Jurkat, Clone E6-1 (cell line): ENCODE measurements around the gene ITPRIPL2.

Experiments
- DNase-seq: peaks from one replicate; pipeline ENCODE4 v3.0.0-alpha.2; 2011; ENCODE audit warnings: low read depth, low spot score
- H3K4me3 ChIP-seq: 2 replicates; pipeline ENCODE4 v1.5.1; 2011; ENCODE audit warnings: mild to moderate bottlenecking, low read length, control low read depth, moderate library complexity

ITPRIPL2 gene

GRCh38 chr16:19092653-19093410, 20.9 kb upstream of the ITPRIPL2 start:
- DNase-seq, result no peak
- H3K4me3 ChIP-seq, result no peak overlapping the region

GRCh38 chr16:19093631-19094541, 19.9 kb upstream of the ITPRIPL2 start:
- no peak for DNase-seq
- no peak overlapping the region for H3K4me3 ChIP-seq

- no peak overlapping the region for H3K4me3 ChIP-seq
- peak; percentile 26 for DNase-seq
Measured at GRCh38 chr16:19094542-19095365, 19.0 kb upstream of the ITPRIPL2 start.

- no peak overlapping the region for H3K4me3 ChIP-seq
- no peak for DNase-seq
Measured at GRCh38 chr16:19095654-19096053, 18.1 kb upstream of the ITPRIPL2 start.

GRCh38 chr16:19098173-19098572, 15.6 kb upstream of the ITPRIPL2 start:
- no peak overlapping the region for H3K4me3 ChIP-seq
- DNase-seq, result no peak

- no peak for DNase-seq
- no peak overlapping the region for H3K4me3 ChIP-seq
Measured at GRCh38 chr16:19102187-19102872, 11.4 kb upstream of the ITPRIPL2 start.

- no peak for DNase-seq
Measured at GRCh38 chr16:19104607-19105006, 9.2 kb upstream of the ITPRIPL2 start.

GRCh38 chr16:19105131-19105530, 8.6 kb upstream of the ITPRIPL2 start:
- H3K4me3 ChIP-seq, result no peak overlapping the region
- no peak for DNase-seq

More at GRCh38 chr16:19104607-19105006, 9.2 kb upstream of the ITPRIPL2 start:
- H3K4me3 ChIP-seq, result no peak overlapping the region

GRCh38 chr16:19105891-19106624, 7.7 kb upstream of the ITPRIPL2 start:
- no peak overlapping the region for H3K4me3 ChIP-seq
- DNase-seq, result no peak

GRCh38 chr16:19106625-19107020, 7.1 kb upstream of the ITPRIPL2 start:
- no peak for DNase-seq
- no peak overlapping the region for H3K4me3 ChIP-seq

- H3K4me3 ChIP-seq, result no peak overlapping the region
Measured at GRCh38 chr16:19108409-19109287, 5.1 kb upstream of the ITPRIPL2 start.

GRCh38 chr16:19109288-19109664, 4.5 kb upstream of the ITPRIPL2 start:
- H3K4me3 ChIP-seq, result no peak overlapping the region
- DNase-seq, result no peak

More at GRCh38 chr16:19108409-19109287, 5.1 kb upstream of the ITPRIPL2 start:
- no peak for DNase-seq

- DNase-seq, result no peak
- no peak overlapping the region for H3K4me3 ChIP-seq
Measured at GRCh38 chr16:19110537-19111360, 3.0 kb upstream of the ITPRIPL2 start.

- no peak for DNase-seq
- no peak overlapping the region for H3K4me3 ChIP-seq
Measured at GRCh38 chr16:19112099-19112407, 1.7 kb upstream of the ITPRIPL2 start.

- no peak overlapping the region for H3K4me3 ChIP-seq
- DNase-seq, result no peak
Measured at GRCh38 chr16:19114359-19115147, 789 bp downstream of the ITPRIPL2 start.
